CD4-positive, alpha-beta T cell treated with Interleukin-4 for 4 hours (primary cell): ENCODE measurements around the gene LCE2D.

Experiments used
- DNase-seq: peaks from one replicate; pipeline ENCODE4 v3.0.0-alpha.2; 2020

LCE2D gene

GRCh38 chr1:152697701-152698600 lies 34.8 kb downstream of the LCE2D start, which contains the start of gene LCE2A:
LCE2A (plus strand) TSS chr1:152698345; CDS start chr1:152698902, 557 bp downstream.
- no peak for DNase-seq

- no peak for DNase-seq
Observed at GRCh38 chr1:152699746-152700145, 36.6 kb downstream of the LCE2D start.

GRCh38 chr1:152707860-152708259 lies 44.7 kb downstream of the LCE2D start, which contains the start of gene LCE4A:
LCE4A (plus strand) TSS chr1:152708160; CDS start chr1:152709076, 916 bp downstream.
- no peak for DNase-seq
